ENCODE measurements around the gene ABCA13.

DNA sequence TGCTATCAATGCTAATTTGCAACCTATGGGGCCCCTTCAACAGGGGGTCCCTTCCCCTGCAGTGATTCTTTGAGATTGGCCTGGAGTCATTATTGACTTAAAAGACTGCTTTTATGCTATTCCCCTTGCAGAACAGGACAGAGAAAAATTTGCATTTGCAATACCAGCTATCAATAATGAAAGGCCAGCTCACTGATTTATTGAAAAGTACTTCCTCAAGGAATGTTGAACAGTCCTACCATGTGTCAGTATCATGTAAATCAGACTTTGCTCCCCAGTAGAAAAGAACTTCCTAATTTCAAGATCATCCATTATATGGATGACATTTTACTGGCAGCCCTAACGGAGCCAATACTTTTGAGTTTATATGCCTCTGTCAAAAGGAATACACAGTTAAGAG lies 29.7 kb upstream of the ABCA13 start:
- TF ChIP-seq EZH2 (IDR thresholded peaks at IDR 0.05; ENCODE audit: borderline replicate concordance, low read length), result no peak
- TF ChIP-seq, protein P1, sequence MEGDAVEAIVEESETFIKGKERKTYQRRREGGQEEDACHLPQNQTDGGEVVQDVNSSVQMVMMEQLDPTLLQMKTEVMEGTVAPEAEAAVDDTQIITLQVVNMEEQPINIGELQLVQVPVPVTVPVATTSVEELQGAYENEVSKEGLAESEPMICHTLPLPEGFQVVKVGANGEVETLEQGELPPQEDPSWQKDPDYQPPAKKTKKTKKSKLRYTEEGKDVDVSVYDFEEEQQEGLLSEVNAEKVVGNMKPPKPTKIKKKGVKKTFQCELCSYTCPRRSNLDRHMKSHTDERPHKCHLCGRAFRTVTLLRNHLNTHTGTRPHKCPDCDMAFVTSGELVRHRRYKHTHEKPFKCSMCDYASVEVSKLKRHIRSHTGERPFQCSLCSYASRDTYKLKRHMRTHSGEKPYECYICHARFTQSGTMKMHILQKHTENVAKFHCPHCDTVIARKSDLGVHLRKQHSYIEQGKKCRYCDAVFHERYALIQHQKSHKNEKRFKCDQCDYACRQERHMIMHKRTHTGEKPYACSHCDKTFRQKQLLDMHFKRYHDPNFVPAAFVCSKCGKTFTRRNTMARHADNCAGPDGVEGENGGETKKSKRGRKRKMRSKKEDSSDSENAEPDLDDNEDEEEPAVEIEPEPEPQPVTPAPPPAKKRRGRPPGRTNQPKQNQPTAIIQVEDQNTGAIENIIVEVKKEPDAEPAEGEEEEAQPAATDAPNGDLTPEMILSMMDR (conservative IDR thresholded peaks at IDR 0.05 in 1 of 2, IDR thresholded peaks at IDR 0.05 in 1 of 2; ENCODE audit: extremely low read depth in 1 of 2, insufficient read depth in 1 of 2, low read depth in 1 of 2, low read length in 2 of 2), result no peak
